Measurements from ENCODE around the gene MUC22. TPM values are rescaled to one million over a fixed set of nuclear protein-coding genes. Genes with fewer than 3 reads are reported as not detected.
"Not testable (repeated sequence)": the region's sequence is repeated elsewhere in the genome, so short reads cannot be mapped to it uniquely, and the experiment has no call there.

Gene MUC22
- total RNA-seq, 2 donors from 2014 or later: 0.17 TPM; not detected in 1

GRCh38 chr6:31041372-31041974 is 31.2 kb downstream of the MUC22 start:
- Histone ChIP-seq H3K9me3 (no peaks in the 10 kb centered on the region), H3K27ac (no peak overlapping the region), H3K36me3 (no peaks in the 10 kb centered on the region), H3K27me3 (replicated peaks; ENCODE audit: insufficient read depth) (peaks cover 4% of the 10 kb centered on the region), H3K4me3 (no peak overlapping the region), H3K4me1 (replicated peaks) (no peaks in the 10 kb centered on the region)
- WGBS: 47% methylated on average over 12 of the region's 12 CpGs
- TF ChIP-seq POLR2A (IDR thresholded peaks at IDR 0.05): no peak
- intact Hi-C loops (cut with DNase I): no loop called here
- DNase-seq (ENCODE audit: low spot score): no peak

GRCh38 chr6:31042806-31043205 is 32.5 kb downstream of the MUC22 start:
- peaks cover 4% of the 10 kb centered on the region for H3K27me3 ChIP-seq (replicated peaks; ENCODE audit: insufficient read depth)
- intact Hi-C loops (cut with DNase I): no loop called here
- no peaks in the 10 kb centered on the region for H3K4me1 ChIP-seq (replicated peaks)
- peak; percentile 13 for DNase-seq (ENCODE audit: low spot score)
- H3K36me3 ChIP-seq: no peaks in the 10 kb centered on the region
- no peaks in the 10 kb centered on the region for H3K9me3 ChIP-seq
- TF ChIP-seq CTCF (IDR thresholded peaks at IDR 0.05) (peak in 2 of 4 experiments; percentile 31 to 52), POLR2A (IDR thresholded peaks at IDR 0.05) (no peak)
- WGBS: 38% methylated on average over 4 of the region's 4 CpGs
- H3K4me3 ChIP-seq: no peak overlapping the region
- H3K27ac ChIP-seq: no peak overlapping the region

GRCh38 chr6:31048099-31048498 is 37.8 kb downstream of the MUC22 start:
- Histone ChIP-seq H3K4me1 (replicated peaks) (no peaks in the 10 kb centered on the region), H3K4me3 (no peak overlapping the region), H3K9me3 (no peaks in the 10 kb centered on the region), H3K27ac (no peak overlapping the region), H3K36me3 (no peaks in the 10 kb centered on the region), H3K27me3 (replicated peaks; ENCODE audit: insufficient read depth) (no peaks in the 10 kb centered on the region)
- 65% methylated on average over 4 of the region's 4 CpGs for WGBS
- intact Hi-C loops (cut with DNase I): no loop called here
- DNase-seq (ENCODE audit: low spot score): no peak
- no peak for TF ChIP-seq POLR2A (IDR thresholded peaks at IDR 0.05)
- no peak for TF ChIP-seq CTCF (IDR thresholded peaks at IDR 0.05)
- TF ChIP-seq POLR2AphosphoS5 (IDR thresholded peaks at IDR 0.05): no peak

- intact Hi-C loops (cut with DNase I): no loop called here
- Histone ChIP-seq H3K4me1 (replicated peaks) (no peaks in the 10 kb centered on the region), H3K9me3 (no peaks in the 10 kb centered on the region), H3K4me3 (no peak overlapping the region), H3K27ac (no peak overlapping the region), H3K27me3 (replicated peaks; ENCODE audit: insufficient read depth) (no peaks in the 10 kb centered on the region), H3K36me3 (no peaks in the 10 kb centered on the region)
- DNase-seq (ENCODE audit: low spot score): no peak
- WGBS: 93% methylated on average over 6 of the region's 6 CpGs
- TF ChIP-seq CTCF (IDR thresholded peaks at IDR 0.05) (no peak), POLR2A (IDR thresholded peaks at IDR 0.05) (no peak), POLR2AphosphoS5 (IDR thresholded peaks at IDR 0.05) (no peak)
Observed at GRCh38 chr6:31049518-31049917, 39.2 kb downstream of the MUC22 start.

GRCh38 chr6:31053187-31053586 is 42.9 kb downstream of the MUC22 start:
- 92% methylated on average over 4 of the region's 4 CpGs for WGBS
- H3K27ac ChIP-seq; DNase-seq (ENCODE audit: low spot score); H3K36me3 ChIP-seq; H3K4me1 ChIP-seq (replicated peaks); H3K9me3 ChIP-seq; H3K4me3 ChIP-seq; intact Hi-C loops (cut with DNase I); H3K27me3 ChIP-seq (replicated peaks; ENCODE audit: insufficient read depth): not testable (repeated sequence)

- H3K36me3 ChIP-seq: no peaks in the 10 kb centered on the region
- intact Hi-C loops (cut with DNase I): no loop called here
Observed at GRCh38 chr6:31053873-31054272, 43.6 kb downstream of the MUC22 start.

More at GRCh38 chr6:31053873-31054272, 43.6 kb downstream of the MUC22 start:
- no peak for DNase-seq (ENCODE audit: low spot score)
- Histone ChIP-seq H3K4me3 (no peak overlapping the region), H3K27me3 (replicated peaks; ENCODE audit: insufficient read depth) (no peaks in the 10 kb centered on the region), H3K9me3 (no peaks in the 10 kb centered on the region), H3K27ac (no peak overlapping the region), H3K4me1 (replicated peaks) (no peaks in the 10 kb centered on the region)
- no peak for TF ChIP-seq POLR2A (IDR thresholded peaks at IDR 0.05)
- TF ChIP-seq CTCF (IDR thresholded peaks at IDR 0.05): no peak
- no peak for TF ChIP-seq POLR2AphosphoS5 (IDR thresholded peaks at IDR 0.05)
- 26% methylated on average over 8 of the region's 8 CpGs for WGBS
